Measurements from ENCODE around the gene ADCY7.

- TF ChIP-seq POLR2A (IDR thresholded peaks at IDR 0.05) (no peak), CTCF (IDR thresholded peaks at IDR 0.05) (no peak)
Measured at GRCh38 chr16:50302472-50303005, 36.2 kb downstream of the ADCY7 start.

Measured in right lobe of liver (tissue), 4 donors.